HG02938 (cell line): ENCODE measurements around the gene TBCB.
"Not testable (repeated sequence)": the region's sequence is repeated elsewhere in the genome, so short reads cannot be mapped to it uniquely, and the experiment has no call there.

ENCODE experiments used
- ATAC-seq: cut with Tn5 transposase; IDR thresholded peaks from one replicate; pipeline ENCODE4 v1.9.1; 2021; ENCODE audit warnings: mild to moderate bottlenecking, moderate library complexity; ENCODE audit not compliant: unreplicated experiment

Gene TBCB

GRCh38 chr19:36169084-36169760 lies 54.0 kb downstream of the TBCB start:
- ATAC-seq: no peak

DNA sequence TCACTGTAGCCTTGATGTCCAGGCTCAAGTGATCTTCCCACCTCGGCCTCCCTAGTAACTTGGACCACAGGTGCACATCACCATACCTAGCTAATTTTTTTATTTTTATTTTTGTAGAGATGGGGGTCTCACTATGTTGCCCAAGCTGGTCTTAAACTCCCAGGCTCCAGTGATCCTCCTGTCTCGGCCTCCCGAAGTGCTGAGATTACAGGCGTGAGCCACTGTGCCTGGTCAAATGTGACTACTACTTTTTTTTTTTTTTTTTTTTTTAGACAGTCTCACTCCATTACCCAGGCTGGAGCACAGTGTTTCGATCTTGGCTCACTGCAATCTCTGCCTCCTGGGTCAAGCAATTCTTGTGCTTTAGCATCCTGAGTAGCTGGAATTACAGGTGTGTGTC lies 57.6 kb downstream of the TBCB start:
- ATAC-seq: no peak

- ATAC-seq: not testable (repeated sequence)
Observed at GRCh38 chr19:36173846-36174245, 58.6 kb downstream of the TBCB start.
